Measurements from ENCODE around the gene SULT1C3. TPM values are rescaled to one million over a fixed set of nuclear protein-coding genes. Genes with fewer than 3 reads are reported as not detected.

Gene SULT1C3
- total RNA-seq, 1 donor from 2014 or later = not detected

- DNase-seq (ENCODE audit: low read depth, low spot score) = no peak
- H3K27me3 Mint-ChIP-seq (ENCODE audit: low read depth) = no peaks in the 10 kb centered on the region
- no peak overlapping the region for H3K27ac Mint-ChIP-seq (ENCODE audit: unreplicated experiment)
- H3K4me3 Mint-ChIP-seq = no peak overlapping the region
- no peak for TF ChIP-seq CTCF (conservative IDR thresholded peaks at IDR 0.05)
- H3K4me1 Mint-ChIP-seq = no peaks in the 10 kb centered on the region
- peaks cover 4% of the 10 kb centered on the region for H3K9me3 Mint-ChIP-seq
- no peaks in the 10 kb centered on the region for H3K36me3 Mint-ChIP-seq (ENCODE audit: low read depth)
These were observed 30.6 kb downstream of the SULT1C3 start for GRCh38 chr2:108270346-108270745.

- TF ChIP-seq CTCF (conservative IDR thresholded peaks at IDR 0.05) = no peak
- no peak overlapping the region for H3K27ac Mint-ChIP-seq (ENCODE audit: unreplicated experiment)
- no peak overlapping the region for H3K4me3 Mint-ChIP-seq
These were observed 31.2 kb downstream of the SULT1C3 start for GRCh38 chr2:108270768-108271506.

GRCh38 chr2:108271691-108272253, 32.0 kb downstream of the SULT1C3 start:
- TF ChIP-seq CTCF (conservative IDR thresholded peaks at IDR 0.05) = no peak
- no peaks in the 10 kb centered on the region for H3K4me1 Mint-ChIP-seq
- no peak overlapping the region for H3K4me3 Mint-ChIP-seq
- H3K27ac Mint-ChIP-seq (ENCODE audit: unreplicated experiment) = no peak overlapping the region
- H3K9me3 Mint-ChIP-seq = peaks cover 4% of the 10 kb centered on the region
- H3K36me3 Mint-ChIP-seq (ENCODE audit: low read depth) = no peaks in the 10 kb centered on the region
- no peak for DNase-seq (ENCODE audit: low read depth, low spot score)
- no peaks in the 10 kb centered on the region for H3K27me3 Mint-ChIP-seq (ENCODE audit: low read depth)

More at GRCh38 chr2:108270768-108271506, 31.2 kb downstream of the SULT1C3 start:
- no peak for DNase-seq (ENCODE audit: low read depth, low spot score)
- Mint-ChIP-seq H3K27me3 (ENCODE audit: low read depth) (no peaks in the 10 kb centered on the region), H3K9me3 (peaks cover 4% of the 10 kb centered on the region), H3K36me3 (ENCODE audit: low read depth) (no peaks in the 10 kb centered on the region), H3K4me1 (no peaks in the 10 kb centered on the region)

GRCh38 chr2:108278631-108279030, 38.9 kb downstream of the SULT1C3 start:
- H3K36me3 Mint-ChIP-seq (ENCODE audit: low read depth) = no peaks in the 10 kb centered on the region
- TF ChIP-seq CTCF (conservative IDR thresholded peaks at IDR 0.05) = no peak
- H3K27me3 Mint-ChIP-seq (ENCODE audit: low read depth) = peaks cover 3% of the 10 kb centered on the region
- DNase-seq (ENCODE audit: low read depth, low spot score) = no peak
- no peaks in the 10 kb centered on the region for H3K4me1 Mint-ChIP-seq
- H3K27ac Mint-ChIP-seq (ENCODE audit: unreplicated experiment) = no peak overlapping the region
- H3K9me3 Mint-ChIP-seq = peaks cover 6% of the 10 kb centered on the region
- H3K4me3 Mint-ChIP-seq = no peak overlapping the region

- TF ChIP-seq CTCF (conservative IDR thresholded peaks at IDR 0.05) = no peak
- H3K27ac Mint-ChIP-seq (ENCODE audit: unreplicated experiment) = no peak overlapping the region
- no peak for DNase-seq (ENCODE audit: low read depth, low spot score)
- peaks cover 7% of the 10 kb centered on the region for H3K9me3 Mint-ChIP-seq
- H3K4me1 Mint-ChIP-seq = no peaks in the 10 kb centered on the region
- no peak overlapping the region for H3K4me3 Mint-ChIP-seq
- no peaks in the 10 kb centered on the region for H3K36me3 Mint-ChIP-seq (ENCODE audit: low read depth)
- H3K27me3 Mint-ChIP-seq (ENCODE audit: low read depth) = peaks cover 3% of the 10 kb centered on the region
These were observed 39.7 kb downstream of the SULT1C3 start for GRCh38 chr2:108279468-108279867.

Measured in neural crest cell (in vitro differentiated cells).